GM03348 (cell line): ENCODE data around the gene IFRD2.
A peak's percentile ranks its signal among the peaks of the same experiment; 100 is the strongest.
"Not testable (repeated sequence)": the region's sequence is repeated elsewhere in the genome, so short reads cannot be mapped to it uniquely, and the experiment has no call there.

Experiments used
- DNase-seq: peaks from one replicate; pipeline ENCODE4 v3.0.0; 2012; ENCODE audit warnings: low spot score

The IFRD2 gene

DNA sequence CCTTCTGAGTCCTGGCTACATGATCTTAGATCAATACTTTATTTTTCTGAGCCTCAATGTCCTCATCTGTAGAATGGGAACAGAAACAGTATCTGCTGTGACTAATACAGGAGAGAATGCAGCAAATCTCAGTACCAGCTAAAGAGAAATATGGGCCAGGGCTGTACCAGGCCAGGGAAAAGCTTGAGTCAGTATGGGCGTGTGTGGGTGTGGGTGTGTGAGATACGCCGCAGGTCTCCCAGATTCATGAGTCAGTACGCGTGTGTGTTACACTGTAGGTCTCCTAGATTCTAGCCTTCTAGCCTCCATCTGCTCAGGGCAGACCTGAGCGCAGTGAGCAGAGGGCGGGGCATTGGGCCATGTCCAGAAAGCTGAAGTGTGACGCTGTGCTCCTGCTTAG, 41.0 kb downstream of the IFRD2 start:
- peak; percentile 40 for DNase-seq

DNA sequence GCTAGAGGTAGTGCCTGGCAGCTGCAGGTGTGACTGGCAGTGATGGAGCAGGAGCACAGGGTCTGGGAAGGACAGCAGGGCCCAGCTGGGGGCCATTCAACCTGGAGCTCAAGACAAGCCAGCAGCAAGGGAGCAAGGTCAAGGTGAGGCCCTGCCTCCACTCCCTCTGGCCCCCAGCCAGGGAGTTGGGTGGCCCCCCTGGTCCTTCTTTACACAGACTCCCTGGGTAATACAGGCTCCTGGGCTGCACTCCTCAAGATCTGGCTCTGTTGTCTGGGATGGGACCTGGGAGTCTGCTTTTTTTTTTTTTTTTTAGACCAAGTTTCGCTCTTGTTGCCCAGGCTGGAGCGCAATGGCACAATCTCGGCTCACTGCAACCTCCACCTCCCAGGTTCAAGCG, 41.7 kb downstream of the IFRD2 start:
- DNase-seq, result no peak

DNA sequence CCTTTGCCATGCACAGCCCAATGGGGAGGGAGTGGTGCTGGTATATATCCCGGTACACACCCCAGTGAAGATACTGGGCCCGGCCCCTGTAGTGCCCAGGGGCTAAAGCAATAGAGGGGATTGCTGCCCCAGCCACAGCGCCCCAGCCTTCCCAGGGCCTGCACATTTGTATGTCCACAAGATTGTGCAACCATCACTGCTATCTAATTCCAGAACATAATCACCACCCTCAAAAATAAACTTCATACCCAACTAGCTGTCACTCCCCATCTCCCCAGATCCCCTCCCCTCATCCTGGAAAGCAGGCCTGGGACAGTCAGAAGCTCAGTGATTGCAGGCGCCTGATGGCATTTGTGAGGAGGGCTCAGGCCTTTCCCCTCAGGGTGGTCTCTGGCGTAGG, 42.8 kb downstream of the IFRD2 start:
- no peak for DNase-seq

DNA sequence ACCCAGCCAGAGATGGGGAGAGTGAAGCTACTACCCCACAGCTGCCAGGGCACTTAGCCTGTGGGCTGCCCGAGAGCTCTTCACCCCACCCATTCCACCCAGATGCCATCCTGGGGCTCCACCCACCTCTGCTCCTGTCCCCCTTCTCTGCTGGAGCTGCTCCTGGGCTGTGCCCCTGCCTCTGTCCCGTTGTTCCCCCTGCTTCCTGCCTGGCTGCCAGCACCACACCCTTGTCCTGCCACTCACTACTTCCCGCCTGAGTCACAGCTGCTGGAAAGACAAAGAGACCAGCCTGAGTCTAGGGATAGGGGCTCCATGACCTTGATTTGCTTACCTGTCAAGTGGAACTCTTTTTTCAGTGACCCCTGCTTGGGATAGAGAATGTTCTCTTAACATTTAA, 43.8 kb downstream of the IFRD2 start:
- no peak for DNase-seq

DNA sequence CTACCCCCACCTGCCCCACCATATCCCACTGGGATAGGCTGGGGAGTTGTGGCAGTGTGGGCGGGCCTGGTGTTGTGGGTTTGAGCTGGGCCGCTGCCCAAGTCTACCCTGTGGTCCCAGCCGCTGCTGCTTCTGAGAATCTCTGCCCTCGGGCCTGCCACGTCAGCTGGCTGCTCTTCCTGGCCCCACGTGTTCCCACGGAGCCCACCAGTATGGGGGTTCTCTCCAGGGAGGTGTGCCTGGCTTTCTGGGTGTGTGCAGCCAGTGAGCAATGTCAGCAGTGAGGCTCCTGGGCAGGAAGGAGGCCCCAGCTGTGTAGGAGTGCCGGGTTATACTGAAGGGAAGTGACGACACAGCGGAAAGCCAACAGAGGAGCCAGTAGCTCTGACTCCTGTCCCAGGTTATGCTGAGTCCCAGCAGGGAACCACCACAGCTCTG, 45.7 kb downstream of the IFRD2 start:
- DNase-seq, result peak; percentile 79

DNA sequence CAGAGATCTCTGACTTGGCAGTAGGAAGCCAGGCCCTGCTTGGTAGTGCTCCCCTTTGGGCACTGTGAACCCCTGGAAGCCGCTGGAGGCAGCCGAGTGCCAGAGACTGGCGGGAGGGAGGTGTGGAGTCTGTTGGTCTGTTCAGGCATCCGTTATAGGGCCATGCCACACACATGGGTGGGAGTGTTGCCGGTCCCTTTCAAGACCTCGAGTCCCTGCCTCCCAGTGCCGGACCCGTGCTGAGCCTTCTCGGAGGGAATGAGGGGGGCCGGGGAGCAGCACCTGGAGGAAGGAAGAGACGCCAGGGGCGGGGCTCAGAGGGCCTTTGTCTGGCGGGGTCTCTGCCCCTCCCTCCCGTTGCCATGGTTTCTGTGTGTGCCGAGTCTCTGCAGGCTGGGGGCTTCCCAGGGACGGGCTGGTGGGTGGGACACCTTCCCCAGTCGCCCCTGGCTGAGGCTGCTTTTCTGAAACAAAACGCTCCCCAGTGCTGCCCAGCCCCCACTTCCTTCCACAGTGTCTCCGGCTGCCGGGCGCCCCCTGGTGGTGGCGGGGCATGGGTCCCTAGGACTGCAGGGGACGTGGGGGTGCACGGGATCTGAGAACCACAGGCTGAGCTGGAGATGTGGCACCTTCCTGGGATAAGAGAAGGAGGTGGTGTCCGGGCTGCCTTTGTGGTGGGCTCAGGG, 46.3 kb downstream of the IFRD2 start:
- peak; percentile 91 for DNase-seq

DNA sequence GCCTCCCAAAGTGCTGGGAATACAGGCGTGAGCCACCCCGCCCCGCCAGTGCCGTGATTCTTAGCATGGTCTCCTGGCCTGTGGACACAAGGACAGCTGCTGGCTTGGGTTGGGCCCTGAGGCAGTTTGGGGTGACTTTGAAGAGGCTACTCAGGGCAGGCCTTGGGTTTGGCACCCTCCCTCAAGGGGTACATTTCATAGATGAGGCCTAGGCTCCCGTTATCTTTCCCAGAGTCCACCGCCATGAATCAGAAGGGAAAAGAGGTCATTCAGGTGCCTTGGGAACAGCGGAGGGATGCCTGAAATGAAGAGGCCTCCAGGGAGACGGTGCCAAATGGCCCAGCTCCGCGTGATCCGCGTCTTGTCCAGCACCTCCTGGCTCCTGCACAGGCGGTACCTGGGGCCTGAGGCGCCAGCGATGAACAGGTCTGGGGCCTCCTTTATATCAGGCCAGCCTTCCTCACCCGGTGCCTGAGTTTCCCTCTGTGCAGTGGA, 46.9 kb downstream of the IFRD2 start:
- DNase-seq, result no peak

DNA sequence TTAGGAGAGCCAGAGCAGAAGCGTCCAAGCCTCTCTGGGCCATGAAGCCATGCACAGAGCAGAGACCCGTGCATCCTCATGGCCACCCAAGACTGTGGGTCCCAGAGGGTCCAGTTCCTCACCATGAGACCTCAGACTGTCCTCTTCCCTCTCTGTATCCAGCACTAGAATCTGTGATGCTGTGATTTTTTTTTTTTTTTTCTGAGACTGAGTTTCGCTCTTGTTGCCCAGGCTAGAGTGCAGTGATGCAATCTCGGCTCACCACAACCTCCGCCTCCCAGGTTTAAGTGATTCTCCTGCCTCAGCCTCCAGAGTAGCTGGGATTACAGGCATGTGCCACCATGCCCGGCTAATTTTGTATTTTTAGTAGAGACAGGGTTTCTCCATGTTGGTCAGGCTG, 47.4 kb downstream of the IFRD2 start:
- DNase-seq, result not testable (repeated sequence)

DNA sequence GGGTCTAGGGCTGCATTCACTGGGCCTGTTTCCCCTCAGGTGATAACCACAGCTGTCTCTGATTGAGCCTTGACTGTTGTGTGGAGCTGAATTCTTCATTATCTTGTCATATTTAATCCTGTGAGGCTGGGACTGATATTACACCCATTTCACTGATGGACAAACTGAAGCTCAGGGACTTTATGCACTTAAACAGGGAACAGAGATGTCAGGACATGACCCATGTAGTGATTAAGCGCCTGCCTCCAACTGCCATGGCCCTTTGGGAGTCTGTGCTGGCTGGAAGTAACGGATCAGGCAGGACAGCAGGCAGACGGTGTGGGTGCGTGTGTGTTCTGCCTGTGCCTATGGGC, 48.7 kb downstream of the IFRD2 start:
- no peak for DNase-seq

DNA sequence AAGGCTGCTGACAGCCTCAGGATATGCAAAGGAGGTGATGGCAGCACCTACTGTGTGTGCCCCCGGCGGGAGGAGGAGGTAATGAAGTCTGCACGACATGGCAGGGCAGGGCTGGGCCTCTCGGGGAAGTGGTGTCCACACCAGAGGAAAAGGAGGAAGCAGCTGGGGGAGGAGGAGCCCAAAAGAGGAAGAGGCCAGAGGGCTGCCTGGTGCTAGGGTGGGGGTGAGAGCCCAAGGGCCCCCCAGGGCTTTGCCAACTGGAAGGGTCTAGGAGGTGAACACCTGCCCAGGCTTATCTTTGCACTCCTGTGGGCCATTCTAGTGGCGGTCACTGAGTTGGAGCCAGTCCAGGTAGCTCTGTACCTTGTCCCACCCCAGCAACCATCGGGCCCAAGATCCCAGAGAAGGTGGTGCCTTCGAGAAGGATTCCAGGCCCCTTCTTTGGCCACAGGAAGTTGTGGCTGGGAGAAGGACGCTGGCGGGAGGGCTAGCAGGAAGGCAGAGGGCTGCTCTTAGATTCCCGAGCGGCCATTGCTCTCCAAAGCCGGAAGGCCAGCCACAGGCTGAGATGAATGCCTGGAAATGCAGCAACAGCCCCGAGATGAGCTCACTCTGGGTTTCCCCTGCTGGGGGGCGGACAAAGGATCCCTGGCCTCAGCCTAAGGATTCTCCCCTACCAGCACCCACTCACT, 49.2 kb downstream of the IFRD2 start:
- DNase-seq, result peak; percentile 37

DNA sequence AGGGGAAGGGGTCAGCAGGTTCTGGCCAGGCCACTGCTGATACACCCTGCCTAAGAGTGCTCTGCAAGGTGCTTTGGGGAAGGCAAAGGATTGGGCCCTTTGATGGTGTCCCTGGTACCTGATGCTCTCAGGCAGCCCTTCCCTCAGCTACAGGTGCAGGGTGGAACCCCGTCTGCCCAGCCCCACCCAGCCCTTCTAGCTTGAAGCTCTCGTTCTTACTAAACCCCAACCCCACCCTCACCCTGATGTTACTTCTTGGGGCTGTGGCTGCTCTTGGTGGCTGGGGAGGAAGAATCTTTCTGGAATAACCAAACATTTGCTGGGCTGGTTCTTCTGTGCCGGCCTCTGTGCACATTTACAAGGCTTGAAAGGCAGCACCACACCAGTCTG, 49.9 kb downstream of the IFRD2 start:
- no peak for DNase-seq

DNA sequence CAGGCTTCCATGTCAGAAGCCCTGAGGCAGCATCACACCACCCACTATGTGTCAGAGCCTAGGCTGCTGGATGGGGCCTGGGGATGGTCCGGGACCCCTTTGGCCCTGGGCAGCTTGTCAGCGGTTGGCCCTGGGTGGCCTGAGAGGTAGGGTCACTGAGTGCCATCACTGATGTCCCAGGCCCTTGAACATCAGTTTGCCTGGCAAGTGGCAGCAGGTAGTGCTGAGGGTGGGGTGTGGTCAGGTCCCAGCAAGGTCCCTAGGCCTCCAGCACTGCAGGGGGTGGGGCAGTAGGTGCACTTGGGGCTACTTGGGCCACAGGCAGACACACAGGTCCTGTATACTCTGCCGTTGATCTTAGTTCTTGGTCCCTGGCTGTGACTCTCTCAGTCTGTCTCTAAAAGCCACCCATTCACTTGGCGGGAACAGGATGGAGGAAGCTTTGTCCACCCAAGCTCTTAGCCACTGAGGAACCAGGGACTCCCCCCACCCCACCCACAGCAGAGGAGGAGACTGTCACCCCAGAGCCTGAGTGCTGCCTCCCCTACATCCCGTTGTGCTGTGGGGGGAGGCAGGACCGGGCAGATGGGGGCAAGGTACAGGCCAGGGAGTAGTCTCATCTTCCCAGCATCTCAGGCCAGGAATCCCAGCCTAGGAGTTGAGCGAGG, 50.4 kb downstream of the IFRD2 start:
- DNase-seq, result no peak

DNA sequence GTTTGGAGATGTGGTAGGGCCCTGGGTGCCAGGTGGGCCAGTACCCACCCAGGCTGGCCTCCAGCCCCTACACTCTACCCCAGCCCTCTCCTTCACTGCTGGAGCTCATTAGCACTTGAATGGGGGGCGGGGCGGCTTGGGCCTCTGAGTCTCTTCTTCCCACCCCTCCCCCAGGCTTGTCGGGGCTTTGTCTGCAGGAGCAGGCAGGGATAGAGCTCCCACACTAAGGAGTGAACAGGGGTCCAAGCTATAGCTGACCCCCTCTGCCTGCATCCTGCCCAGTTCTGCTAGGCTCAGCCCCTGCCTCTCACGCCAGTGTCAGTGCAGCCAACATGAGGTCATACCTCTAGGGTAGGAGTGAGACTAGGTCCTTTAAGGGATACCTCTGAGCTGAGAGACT, 51.1 kb downstream of the IFRD2 start:
- DNase-seq, result no peak

DNA sequence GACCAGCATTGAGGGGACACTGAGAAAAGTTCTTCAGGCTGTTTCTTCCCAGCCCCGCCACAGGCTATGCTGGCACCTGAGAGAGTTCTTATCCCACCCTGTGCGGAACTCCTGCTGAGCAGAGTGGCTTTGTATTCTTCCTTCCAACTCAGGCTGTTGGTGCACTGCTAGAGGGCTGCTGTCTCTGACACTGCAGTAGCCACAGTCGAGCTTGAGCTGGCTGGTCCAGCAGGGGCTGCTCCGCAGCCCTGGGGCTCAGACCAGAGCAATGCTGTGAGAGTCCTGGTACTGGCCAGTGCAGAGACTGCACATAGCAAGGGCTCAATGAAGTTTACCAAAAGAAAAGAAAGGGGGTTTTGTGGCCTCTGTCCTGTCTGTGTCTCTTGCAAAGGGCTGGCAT, 52.6 kb downstream of the IFRD2 start:
- no peak for DNase-seq

DNA sequence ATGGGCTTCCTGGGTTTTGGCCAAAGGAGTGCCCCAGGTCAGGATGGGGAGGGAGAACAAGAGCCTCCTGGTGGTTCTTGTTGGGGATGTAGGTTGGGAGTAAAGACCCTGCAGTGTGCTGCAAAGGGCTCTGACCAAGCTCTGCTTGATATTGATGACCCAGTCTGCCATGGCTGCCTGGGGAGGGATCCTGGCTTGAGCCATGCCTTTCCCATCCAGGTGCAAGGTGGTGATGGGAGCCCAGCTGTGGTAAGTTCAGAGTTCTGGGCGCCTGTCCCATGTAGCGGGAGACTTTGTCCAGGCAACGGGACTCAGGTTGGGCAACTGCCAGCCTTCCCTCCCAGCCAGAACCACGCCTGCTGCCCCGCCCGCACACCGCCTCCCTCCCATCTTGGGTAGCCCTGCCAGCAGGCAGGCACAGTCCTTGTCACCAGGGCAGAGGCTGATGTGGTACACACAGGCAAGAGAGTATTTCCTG, 53.6 kb downstream of the IFRD2 start:
- DNase-seq, result peak; percentile 79

DNA sequence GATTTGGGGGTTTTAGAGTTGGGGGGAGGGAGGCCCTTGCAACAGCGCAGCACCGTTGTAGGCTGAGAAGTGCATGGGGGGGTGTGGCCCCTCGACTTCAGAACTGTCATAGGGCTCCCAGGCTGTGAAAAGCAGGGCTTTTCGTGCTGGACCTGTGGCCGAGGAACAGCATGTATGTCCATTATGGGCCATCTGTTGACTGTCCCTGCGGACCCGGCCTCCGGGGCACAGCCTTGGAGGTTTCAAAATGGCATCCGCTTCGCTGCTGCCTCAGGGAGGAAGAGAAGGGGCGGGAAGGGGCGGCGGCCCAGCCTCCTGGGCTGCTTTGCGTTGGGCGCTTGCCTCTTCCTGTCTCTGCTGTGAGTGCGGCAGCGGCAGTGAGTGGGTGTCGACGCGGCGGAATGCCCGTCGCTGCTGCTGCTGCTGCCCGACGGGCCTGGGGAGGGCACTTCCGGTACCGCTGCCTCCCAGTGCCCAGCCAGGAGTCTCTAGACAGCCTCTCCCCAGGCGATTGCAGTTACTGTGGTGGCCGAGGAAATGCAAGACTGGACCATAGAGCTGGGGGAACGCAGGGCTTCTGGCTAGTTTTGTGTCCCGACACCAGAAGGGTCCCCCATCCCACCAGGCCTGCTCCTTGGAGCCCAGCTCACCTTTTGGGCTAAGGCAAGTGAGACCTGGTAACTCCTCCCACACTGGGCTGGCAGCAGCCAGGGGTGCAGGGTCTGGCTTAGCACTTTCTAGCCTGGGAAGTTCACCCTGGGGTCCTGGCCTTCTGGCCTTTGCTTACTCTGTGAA, 54.3 kb downstream of the IFRD2 start:
- DNase-seq, result peak; percentile 92
